Measurements from ENCODE around the gene NFE2L2.

Gene NFE2L2

DNA sequence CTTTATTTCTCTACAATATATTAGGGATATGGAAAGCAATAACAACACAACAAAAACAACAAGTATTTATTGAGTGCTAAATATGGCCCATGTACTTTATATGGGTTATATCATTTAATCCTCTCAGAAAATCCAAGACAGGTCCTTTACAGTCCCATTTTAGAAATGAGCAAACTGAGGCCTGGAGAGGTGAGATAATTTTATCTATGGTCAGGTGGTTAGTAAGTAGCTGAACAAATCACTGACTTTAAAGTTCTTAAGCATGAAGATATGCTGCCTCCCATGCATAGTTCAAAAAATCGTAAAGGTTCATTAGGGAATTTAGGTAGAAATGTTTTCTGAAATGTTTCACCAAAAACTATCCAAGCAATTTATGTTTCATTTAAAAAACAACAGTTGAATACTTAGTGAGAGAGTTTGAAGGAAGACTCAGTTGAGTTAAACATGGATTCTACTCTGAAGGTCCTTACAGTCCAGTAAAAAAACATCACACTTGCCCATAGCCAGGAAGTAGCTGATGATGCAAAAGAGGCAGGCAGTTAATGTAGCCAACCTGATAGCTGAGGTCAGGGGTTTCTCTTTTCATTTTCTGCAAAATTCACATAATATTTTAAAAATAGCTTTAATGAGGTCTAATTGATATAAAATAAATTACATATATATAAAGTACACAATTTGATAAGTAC is 7.6 kb upstream of the NFE2L2 start:
- no peaks in the 10 kb centered on the region for H4K20me1 ChIP-seq (ENCODE audit: insufficient read depth, low read length, poor library complexity, severe bottlenecking)
- H3K9me3 ChIP-seq (ENCODE audit: insufficient read depth, low read depth, low read length): no peaks in the 10 kb centered on the region
- no peak overlapping the region for H3K4me3 ChIP-seq (ENCODE audit: low read length, poor library complexity, severe bottlenecking)
- H3K9me2 ChIP-seq (replicated peaks; ENCODE audit: low read depth, low read length): no peaks in the 10 kb centered on the region
- H3K9ac ChIP-seq (ENCODE audit: low read depth, low read length, poor library complexity, severe bottlenecking): peak overlapping the region; percentile 13
- H3F3A ChIP-seq (ENCODE audit: low read depth): no peaks in the 10 kb centered on the region
- no peaks in the 10 kb centered on the region for H3K36me3 ChIP-seq (ENCODE audit: insufficient read depth, low read length)
- no peaks in the 10 kb centered on the region for H3K27me3 ChIP-seq (ENCODE audit: insufficient read depth, low read length, poor library complexity, severe bottlenecking)
- peaks cover 14% of the 10 kb centered on the region for H3K4me1 ChIP-seq (ENCODE audit: insufficient read depth, low read length, poor library complexity, severe bottlenecking)
- H3K4me2 ChIP-seq (ENCODE audit: low read depth, low read length, poor library complexity, severe bottlenecking): peak overlapping the region; percentile 53
- no peak for TF ChIP-seq EZH2phosphoT487 (IDR thresholded peaks at IDR 0.05; ENCODE audit: borderline replicate concordance)
- TF ChIP-seq, protein P1, sequence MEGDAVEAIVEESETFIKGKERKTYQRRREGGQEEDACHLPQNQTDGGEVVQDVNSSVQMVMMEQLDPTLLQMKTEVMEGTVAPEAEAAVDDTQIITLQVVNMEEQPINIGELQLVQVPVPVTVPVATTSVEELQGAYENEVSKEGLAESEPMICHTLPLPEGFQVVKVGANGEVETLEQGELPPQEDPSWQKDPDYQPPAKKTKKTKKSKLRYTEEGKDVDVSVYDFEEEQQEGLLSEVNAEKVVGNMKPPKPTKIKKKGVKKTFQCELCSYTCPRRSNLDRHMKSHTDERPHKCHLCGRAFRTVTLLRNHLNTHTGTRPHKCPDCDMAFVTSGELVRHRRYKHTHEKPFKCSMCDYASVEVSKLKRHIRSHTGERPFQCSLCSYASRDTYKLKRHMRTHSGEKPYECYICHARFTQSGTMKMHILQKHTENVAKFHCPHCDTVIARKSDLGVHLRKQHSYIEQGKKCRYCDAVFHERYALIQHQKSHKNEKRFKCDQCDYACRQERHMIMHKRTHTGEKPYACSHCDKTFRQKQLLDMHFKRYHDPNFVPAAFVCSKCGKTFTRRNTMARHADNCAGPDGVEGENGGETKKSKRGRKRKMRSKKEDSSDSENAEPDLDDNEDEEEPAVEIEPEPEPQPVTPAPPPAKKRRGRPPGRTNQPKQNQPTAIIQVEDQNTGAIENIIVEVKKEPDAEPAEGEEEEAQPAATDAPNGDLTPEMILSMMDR (conservative IDR thresholded peaks at IDR 0.05; ENCODE audit: low read length): no peak
- peak overlapping the region; percentile 62 for H2AFZ ChIP-seq (ENCODE audit: low read length)
- H3K79me2 ChIP-seq (ENCODE audit: insufficient read depth, low read length): no peaks in the 10 kb centered on the region

DNA sequence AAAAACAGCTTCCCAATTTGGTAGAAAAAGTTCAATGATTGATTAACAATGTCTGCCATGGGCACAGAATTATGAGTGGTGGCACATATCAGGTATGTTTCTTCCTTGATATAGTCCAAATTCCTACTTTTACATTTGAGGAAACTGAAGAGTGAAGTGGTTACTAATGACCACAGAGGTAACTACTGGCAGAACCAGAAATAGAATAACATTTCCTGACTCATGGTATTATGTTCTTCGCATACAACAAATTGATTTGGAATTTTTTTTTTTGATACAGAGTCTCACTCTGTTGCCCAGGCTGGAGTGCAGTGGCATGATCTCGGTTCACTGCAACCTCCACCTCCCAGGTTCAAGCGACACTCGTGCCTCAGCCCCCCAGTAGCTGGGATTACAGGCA is 6.0 kb upstream of the NFE2L2 start:
- TF ChIP-seq, protein P1 (conservative IDR thresholded peaks at IDR 0.05; ENCODE audit: low read length): no peak
- no peak for TF ChIP-seq EZH2phosphoT487 (IDR thresholded peaks at IDR 0.05; ENCODE audit: borderline replicate concordance)
- Histone ChIP-seq H3F3A (ENCODE audit: low read depth) (no peaks in the 10 kb centered on the region), H3K36me3 (ENCODE audit: insufficient read depth, low read length) (no peaks in the 10 kb centered on the region), H3K9me2 (replicated peaks; ENCODE audit: low read depth, low read length) (no peaks in the 10 kb centered on the region), H3K4me2 (ENCODE audit: low read depth, low read length, poor library complexity, severe bottlenecking) (no peak overlapping the region), H4K20me1 (ENCODE audit: insufficient read depth, low read length, poor library complexity, severe bottlenecking) (no peaks in the 10 kb centered on the region), H3K9ac (ENCODE audit: low read depth, low read length, poor library complexity, severe bottlenecking) (no peak overlapping the region), H3K4me3 (ENCODE audit: low read length, poor library complexity, severe bottlenecking) (no peak overlapping the region), H3K27me3 (ENCODE audit: insufficient read depth, low read length, poor library complexity, severe bottlenecking) (no peaks in the 10 kb centered on the region), H3K79me2 (ENCODE audit: insufficient read depth, low read length) (no peaks in the 10 kb centered on the region), H3K9me3 (ENCODE audit: insufficient read depth, low read depth, low read length) (no peaks in the 10 kb centered on the region), H2AFZ (ENCODE audit: low read length) (no peak overlapping the region), H3K4me1 (ENCODE audit: insufficient read depth, low read length, poor library complexity, severe bottlenecking) (peaks cover 27% of the 10 kb centered on the region)

DNA sequence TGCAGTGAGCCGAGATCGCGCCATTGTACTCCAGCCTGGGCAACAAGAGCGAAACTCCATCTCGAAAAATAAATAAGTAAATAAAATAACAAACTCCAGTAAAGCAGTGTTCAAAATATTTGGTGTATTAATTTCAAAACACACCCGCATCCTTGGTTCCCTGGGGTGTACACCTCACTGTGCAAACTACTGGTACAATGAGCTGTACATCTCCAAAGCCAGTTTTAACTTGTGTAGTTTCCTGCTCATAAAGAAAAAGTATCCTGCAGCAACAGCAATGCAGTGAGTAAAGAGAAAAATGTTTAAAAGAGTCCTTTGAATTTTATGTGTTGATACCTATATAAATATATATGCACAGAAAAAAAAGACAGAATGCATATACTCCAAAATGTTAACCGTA is 4.4 kb upstream of the NFE2L2 start:
- H4K20me1 ChIP-seq (ENCODE audit: insufficient read depth, low read length, poor library complexity, severe bottlenecking): no peaks in the 10 kb centered on the region
- peaks cover 5% of the 10 kb centered on the region for H3K27me3 ChIP-seq (ENCODE audit: insufficient read depth, low read length, poor library complexity, severe bottlenecking)
- no peak overlapping the region for H3K4me3 ChIP-seq (ENCODE audit: low read length, poor library complexity, severe bottlenecking)
- H3K9me2 ChIP-seq (replicated peaks; ENCODE audit: low read depth, low read length): no peaks in the 10 kb centered on the region
- H3K9me3 ChIP-seq (ENCODE audit: insufficient read depth, low read depth, low read length): no peaks in the 10 kb centered on the region
- H2AFZ ChIP-seq (ENCODE audit: low read length): no peak overlapping the region
- TF ChIP-seq, protein P1 (conservative IDR thresholded peaks at IDR 0.05; ENCODE audit: low read length): no peak
- no peak overlapping the region for H3K4me2 ChIP-seq (ENCODE audit: low read depth, low read length, poor library complexity, severe bottlenecking)
- H3F3A ChIP-seq (ENCODE audit: low read depth): no peaks in the 10 kb centered on the region
- H3K9ac ChIP-seq (ENCODE audit: low read depth, low read length, poor library complexity, severe bottlenecking): no peak overlapping the region
- H3K79me2 ChIP-seq (ENCODE audit: insufficient read depth, low read length): peaks cover 4% of the 10 kb centered on the region; the same call in 1 of the 2 replicates
- H3K4me1 ChIP-seq (ENCODE audit: insufficient read depth, low read length, poor library complexity, severe bottlenecking): peaks cover 29% of the 10 kb centered on the region
- no peaks in the 10 kb centered on the region for H3K36me3 ChIP-seq (ENCODE audit: insufficient read depth, low read length)

Data from Loucy (cell line).